Fibroblast of lung (primary cell): ENCODE results near the gene RACGAP1. TPM values are rescaled to one million over a fixed set of nuclear protein-coding genes. Genes with fewer than 3 reads are reported as not detected.

Experiments used
- DNase-seq, 2 donors: peaks; one replicate each; pipeline versions ENCODE4 v3.0.0 to v3.0.0-alpha.2; 2010; ENCODE audit warnings: low read depth in 2 of 2
- H2AFZ ChIP-seq: 2 replicates; pipeline ENCODE4 v1.5.1; 2012; ENCODE audit warnings: low read length, control low read depth, inconsistent platforms
- H3K27ac ChIP-seq: 2 replicates; pipeline ENCODE4 v1.5.1; 2011; ENCODE audit warnings: low read length, control low read depth; ENCODE audit not compliant: insufficient read depth
- H3K27me3 ChIP-seq: 2 replicates; pipeline ENCODE4 v1.5.1; 2011; ENCODE audit warnings: mild to moderate bottlenecking, low read length; ENCODE audit not compliant: control insufficient read depth, insufficient read depth
- H3K36me3 ChIP-seq: 2 replicates; pipeline ENCODE4 v1.5.1; 2011; ENCODE audit warnings: low read length; ENCODE audit not compliant: control insufficient read depth, insufficient read depth
- H3K4me1 ChIP-seq: 2 replicates; pipeline ENCODE4 v1.5.1; 2011; ENCODE audit warnings: low read length; ENCODE audit not compliant: control insufficient read depth, insufficient read depth; ENCODE audit errors: extremely low read depth
- H3K4me2 ChIP-seq: 2 replicates; pipeline ENCODE4 v1.5.1; 2011; ENCODE audit warnings: low read length, control low read depth; ENCODE audit not compliant: insufficient read depth; ENCODE audit errors: extremely low read depth
- H3K4me3 ChIP-seq, 4 experiments: fragments of 200-600 bp in 1 of 4; sonication (generic) in 1 of 4; replicated peaks in 1 of 4; 2 replicates each; pipeline ENCODE4 v1.5.1; 2011 to 2016; ENCODE audit warnings: low read length in 4 of 4, low read depth in 3 of 4, mild to moderate bottlenecking in 3 of 4, control low read depth in 2 of 4, inconsistent platforms in 1 of 4, mixed read lengths in 1 of 4; ENCODE audit not compliant: insufficient read depth in 1 of 4; ENCODE audit errors: control extremely low read depth in 1 of 4
- H3K79me2 ChIP-seq: 2 replicates; pipeline ENCODE4 v1.5.1; 2012; ENCODE audit warnings: mild to moderate bottlenecking, low read length, inconsistent platforms; ENCODE audit not compliant: control insufficient read depth, insufficient read depth
- H3K9ac ChIP-seq: 2 replicates; pipeline ENCODE4 v1.5.1; 2011; ENCODE audit warnings: mild to moderate bottlenecking, low read length, control low read depth; ENCODE audit not compliant: insufficient read depth
- H3K9me3 ChIP-seq: 2 replicates; pipeline ENCODE4 v1.5.1; 2012; ENCODE audit warnings: low read depth, low read length; ENCODE audit not compliant: control insufficient read depth, insufficient read depth
- H4K20me1 ChIP-seq: 2 replicates; pipeline ENCODE4 v1.5.1; 2011; ENCODE audit warnings: low read length; ENCODE audit not compliant: control insufficient read depth, insufficient read depth; ENCODE audit errors: extremely low read depth
- CTCF ChIP-seq, 2 donors: IDR thresholded peaks in 1 of 2; conservative IDR thresholded peaks in 1 of 2; 1 replicate in 1 of 2; 2 replicates in 1 of 2; pipeline ENCODE4 v1.5.1; 2011 to 2012; ENCODE audit warnings: low read length in 2 of 2, control low read depth in 1 of 2, inconsistent platforms in 1 of 2, low read depth in 1 of 2, mild to moderate bottlenecking in 1 of 2
- EZH2 ChIP-seq: IDR thresholded peaks from 2 replicates; pipeline ENCODE4 v1.5.1; 2012; ENCODE audit warnings: low read length, control low read depth, mild to moderate bottlenecking; ENCODE audit errors: missing control alignments
- polyA plus RNA-seq, 2 donors: library from polyadenylated mRNA; depleted of rRNA in 1 of 2; stranded (reverse) in 1 of 2; unstranded in 1 of 2; fragments of >200 nt; gene quantifications; 2 replicates each; pipeline ENCODE4 v1.2.1, GENCODE V29; 2011 to 2012; ENCODE audit warnings: missing spikeins in 1 of 2
- total RNA-seq: library from RNA; depleted of rRNA; stranded (reverse); fragments of >200 nt; gene quantifications from 2 replicates; pipeline ENCODE4 v1.2.1, GENCODE V29; 2014

RACGAP1 gene
- total and polyA plus RNA-seq, 2 donors (not counting 1 experiment from before 2014, with no cell fraction given) = 22.9 to 38.1 TPM

DNA sequence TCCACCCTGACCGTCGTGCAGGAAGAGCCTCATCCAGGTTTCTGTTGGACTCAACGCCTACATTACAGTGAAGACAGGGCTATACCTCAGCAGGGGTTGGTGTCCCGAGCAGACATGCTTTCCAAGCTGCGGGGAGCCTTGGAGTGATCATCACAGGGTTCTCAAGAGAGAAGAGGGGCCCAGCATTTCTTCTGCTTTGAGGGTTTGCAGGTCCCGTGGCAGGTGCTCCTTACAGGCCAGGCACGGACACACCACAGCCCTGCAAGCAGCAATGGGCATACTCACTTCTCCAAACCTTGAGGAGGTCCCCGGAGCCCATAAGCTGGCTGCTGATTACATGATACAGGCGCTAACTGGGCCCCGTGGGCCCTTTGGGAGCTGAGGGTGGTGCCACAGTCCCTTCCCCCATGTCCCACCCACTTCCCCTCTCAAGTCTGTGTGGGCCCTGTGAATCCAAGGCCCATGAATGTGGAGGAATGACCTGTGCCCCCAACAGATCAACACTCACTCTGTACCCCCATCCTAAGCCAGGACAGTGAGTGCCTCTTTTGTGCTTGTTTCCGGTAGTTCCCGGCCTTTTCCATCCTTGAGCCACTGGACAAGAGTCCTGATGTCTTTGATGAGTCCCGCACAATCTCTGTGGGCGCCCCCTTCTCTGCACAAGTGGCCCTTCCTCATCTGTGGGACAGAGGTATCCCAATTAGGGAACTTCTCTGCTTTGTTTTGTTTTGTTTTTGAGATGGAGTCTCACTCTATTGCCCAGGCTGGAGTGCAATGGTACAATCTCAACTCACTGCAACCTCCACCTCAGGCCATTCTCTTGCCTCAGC lies 73.7 kb downstream of the RACGAP1 start:
- no peak for DNase-seq
- no peaks in the 10 kb centered on the region for H3K4me1 ChIP-seq
- TF ChIP-seq EZH2 = no peak
- TF ChIP-seq CTCF (conservative IDR thresholded peaks at IDR 0.05 in 1 of 2, IDR thresholded peaks at IDR 0.05 in 1 of 2; ENCODE audit: low read depth in 1 of 2, low read length in 2 of 2) = no peak
- H3K79me2 ChIP-seq = no peaks in the 10 kb centered on the region
- H4K20me1 ChIP-seq = no peaks in the 10 kb centered on the region
- H3K4me3 ChIP-seq = no peak overlapping the region
- H2AFZ ChIP-seq = no peak overlapping the region
- H3K36me3 ChIP-seq = no peaks in the 10 kb centered on the region
- H3K27me3 ChIP-seq = peaks cover 49% of the 10 kb centered on the region
- no peak overlapping the region for H3K4me2 ChIP-seq
- H3K9ac ChIP-seq = no peak overlapping the region
- H3K27ac ChIP-seq = no peak overlapping the region
- no peaks in the 10 kb centered on the region for H3K9me3 ChIP-seq

GRCh38 chr12:49950273-49951251 lies 74.7 kb downstream of the RACGAP1 start, which contains the start of gene AQP2:
AQP2 (plus strand) TSS chr12:49950737; CDS start chr12:49950831, 94 bp downstream.
- Histone ChIP-seq H3K36me3 (no peaks in the 10 kb centered on the region), H4K20me1 (no peaks in the 10 kb centered on the region), H3K9ac (no peak within 1 kb of the TSS), H3K79me2 (no peaks in the 10 kb centered on the region), H3K4me3 (no peak within 1 kb of the TSS), H2AFZ (no peak within 1 kb of the TSS), H3K9me3 (no peaks in the 10 kb centered on the region), H3K27ac (no peak within 1 kb of the TSS), H3K4me2 (no peak within 1 kb of the TSS), H3K4me1 (no peaks in the 10 kb centered on the region), H3K27me3 (peaks cover 43% of the 10 kb centered on the region)
- TF ChIP-seq CTCF (conservative IDR thresholded peaks at IDR 0.05 in 1 of 2, IDR thresholded peaks at IDR 0.05 in 1 of 2; ENCODE audit: low read depth in 1 of 2, low read length in 2 of 2) (no peak), EZH2 (no peak)
- DNase-seq = no peak

DNA sequence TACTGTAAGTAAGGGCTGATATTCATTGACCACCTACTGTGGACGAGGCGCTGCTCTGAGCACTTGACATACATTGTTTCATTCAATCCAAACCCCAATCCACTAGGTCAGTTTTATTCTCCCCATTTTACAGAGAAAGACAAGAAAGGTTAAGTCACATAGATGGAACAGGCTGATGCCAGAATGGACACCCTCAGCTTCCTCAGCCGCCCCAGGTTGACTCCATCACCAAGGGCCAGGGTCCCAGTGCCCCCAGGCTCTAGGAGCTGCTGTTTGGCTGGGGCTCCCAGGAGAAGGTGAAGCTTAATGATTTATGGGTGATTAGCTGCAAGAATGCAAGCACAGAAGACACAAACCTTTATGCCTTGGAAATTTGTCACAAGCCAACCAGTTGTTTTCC lies 75.4 kb downstream of the RACGAP1 start:
- Histone ChIP-seq H3K4me3 (no peak overlapping the region), H3K9me3 (no peaks in the 10 kb centered on the region), H3K27me3 (peaks cover 37% of the 10 kb centered on the region), H3K9ac (no peak overlapping the region), H3K4me1 (no peaks in the 10 kb centered on the region), H3K4me2 (no peak overlapping the region), H3K36me3 (no peaks in the 10 kb centered on the region), H3K79me2 (no peaks in the 10 kb centered on the region), H4K20me1 (no peaks in the 10 kb centered on the region), H2AFZ (no peak overlapping the region), H3K27ac (no peak overlapping the region)
- TF ChIP-seq CTCF (conservative IDR thresholded peaks at IDR 0.05 in 1 of 2, IDR thresholded peaks at IDR 0.05 in 1 of 2; ENCODE audit: low read depth in 1 of 2, low read length in 2 of 2) (no peak), EZH2 (no peak)
- no peak for DNase-seq
